Measurements from ENCODE around the gene EHD3.

- TF ChIP-seq CTCF (IDR thresholded peaks at IDR 0.05 in 8 of 11, conservative IDR thresholded peaks at IDR 0.05 in 3 of 11), result no peak
- TF ChIP-seq POLR2A (IDR thresholded peaks at IDR 0.05), result no peak
- TF ChIP-seq POLR2AphosphoS5 (IDR thresholded peaks at IDR 0.05), result peak in 1 of 3 donors; percentile 8
Observed at GRCh38 chr2:31227711-31228125, 6.2 kb upstream of the EHD3 start.

All from spleen (tissue), 7 donors.